Measurements from ENCODE around the gene BMP6. TPM values are rescaled to one million over a fixed set of nuclear protein-coding genes. Genes with fewer than 3 reads are reported as not detected.
A peak's percentile ranks its signal among the peaks of the same experiment; 100 is the strongest.

BMP6 gene
- total RNA-seq, 6 experiments from 2014 or later = 1.8 to 4.4 (median 2.6) TPM

DNA sequence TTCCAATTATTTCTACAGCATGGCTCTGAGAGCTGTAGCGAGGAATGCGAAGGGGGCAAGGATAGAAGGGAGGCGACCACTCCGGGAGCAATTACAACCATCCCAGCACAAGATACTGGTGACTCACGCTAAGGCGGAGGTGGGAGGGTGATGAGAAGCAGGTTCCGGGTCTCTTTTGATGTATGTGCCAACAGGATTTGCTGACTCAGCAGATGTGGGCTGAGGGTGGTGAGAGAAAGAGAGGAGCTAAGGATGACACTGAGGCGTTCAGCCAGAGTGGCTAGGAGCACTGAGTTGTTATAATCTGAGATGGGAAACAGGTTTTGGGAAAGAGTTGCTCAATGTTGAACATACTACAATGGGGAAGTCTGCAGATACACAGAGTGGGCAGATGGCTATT lies 194.0 kb downstream of the BMP6 start:
- ATAC-seq = no peak
- intact Hi-C loops (cut with DNase I) = no loop called here
- WGBS (ENCODE audit: insufficient coverage, low coverage, low lambda C conversion rate, missing lambda C conversion rate) = 70% methylated on average over 8 of the region's 8 CpGs
- H3K9me3 ChIP-seq = no peaks in the 10 kb centered on the region
- no peaks in the 10 kb centered on the region for H3K36me3 ChIP-seq
- TF ChIP-seq POLR2A (IDR thresholded peaks at IDR 0.05) = no peak
- TF ChIP-seq, protein P1, sequence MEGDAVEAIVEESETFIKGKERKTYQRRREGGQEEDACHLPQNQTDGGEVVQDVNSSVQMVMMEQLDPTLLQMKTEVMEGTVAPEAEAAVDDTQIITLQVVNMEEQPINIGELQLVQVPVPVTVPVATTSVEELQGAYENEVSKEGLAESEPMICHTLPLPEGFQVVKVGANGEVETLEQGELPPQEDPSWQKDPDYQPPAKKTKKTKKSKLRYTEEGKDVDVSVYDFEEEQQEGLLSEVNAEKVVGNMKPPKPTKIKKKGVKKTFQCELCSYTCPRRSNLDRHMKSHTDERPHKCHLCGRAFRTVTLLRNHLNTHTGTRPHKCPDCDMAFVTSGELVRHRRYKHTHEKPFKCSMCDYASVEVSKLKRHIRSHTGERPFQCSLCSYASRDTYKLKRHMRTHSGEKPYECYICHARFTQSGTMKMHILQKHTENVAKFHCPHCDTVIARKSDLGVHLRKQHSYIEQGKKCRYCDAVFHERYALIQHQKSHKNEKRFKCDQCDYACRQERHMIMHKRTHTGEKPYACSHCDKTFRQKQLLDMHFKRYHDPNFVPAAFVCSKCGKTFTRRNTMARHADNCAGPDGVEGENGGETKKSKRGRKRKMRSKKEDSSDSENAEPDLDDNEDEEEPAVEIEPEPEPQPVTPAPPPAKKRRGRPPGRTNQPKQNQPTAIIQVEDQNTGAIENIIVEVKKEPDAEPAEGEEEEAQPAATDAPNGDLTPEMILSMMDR (IDR thresholded peaks at IDR 0.05) = no peak
- no peak overlapping the region for H3K4me3 ChIP-seq
- no peaks in the 10 kb centered on the region for H3K27me3 ChIP-seq
- no peak for DNase-seq
- H3K27ac ChIP-seq = no peak overlapping the region
- no peaks in the 10 kb centered on the region for H3K4me1 ChIP-seq

DNA sequence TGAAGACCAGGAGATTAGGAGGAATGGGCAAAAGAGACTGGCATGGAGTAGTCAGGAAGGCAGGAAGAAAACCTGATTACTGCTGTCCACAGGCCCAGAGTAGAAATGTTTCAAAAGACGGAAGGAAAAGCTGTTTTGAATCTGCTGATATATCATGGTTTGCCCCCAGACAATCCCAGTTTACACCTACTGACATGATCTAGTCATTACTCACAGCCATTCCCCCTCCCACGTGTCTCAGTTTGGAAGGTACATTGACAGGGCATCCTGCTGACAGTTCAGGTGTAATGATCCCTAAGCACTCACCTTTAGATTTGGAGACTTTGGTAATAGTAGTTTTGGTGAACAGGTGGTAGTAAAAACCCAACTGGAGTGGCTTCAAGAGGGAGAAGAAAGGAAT lies 194.5 kb downstream of the BMP6 start:
- 58% methylated on average over 2 of the region's 2 CpGs for WGBS (ENCODE audit: insufficient coverage, low coverage, low lambda C conversion rate, missing lambda C conversion rate)
- Histone ChIP-seq H3K27ac (no peak overlapping the region), H3K36me3 (no peaks in the 10 kb centered on the region), H3K27me3 (no peaks in the 10 kb centered on the region), H3K4me3 (no peak overlapping the region), H3K4me1 (no peaks in the 10 kb centered on the region), H3K9me3 (no peaks in the 10 kb centered on the region)
- ATAC-seq (no peak), DNase-seq (no peak)
- TF ChIP-seq POLR2A (IDR thresholded peaks at IDR 0.05) = no peak
- TF ChIP-seq, protein P1 (IDR thresholded peaks at IDR 0.05) = no peak
- intact Hi-C loops (cut with DNase I) = no loop called here

DNA sequence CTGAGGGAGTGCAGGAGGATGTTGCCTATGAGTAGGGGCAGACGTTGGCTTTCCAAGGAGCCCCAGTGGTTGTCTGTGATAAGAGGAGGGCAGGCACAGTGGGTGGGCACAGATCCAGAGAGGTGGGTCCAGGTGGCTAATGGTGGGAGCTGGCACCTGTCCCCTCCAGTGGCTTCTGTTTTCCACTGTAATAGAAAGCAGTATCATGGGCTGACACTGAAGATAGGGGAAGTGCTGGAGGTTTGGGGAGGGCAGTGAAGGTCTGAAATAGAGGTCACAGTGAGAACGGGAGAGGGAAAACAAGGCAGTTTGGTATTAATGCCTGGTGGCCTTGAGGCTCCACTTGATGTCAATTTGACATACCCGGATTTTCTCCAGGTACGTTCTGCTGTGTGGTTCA lies 195.1 kb downstream of the BMP6 start:
- Histone ChIP-seq H3K27ac (no peak overlapping the region), H3K4me1 (no peaks in the 10 kb centered on the region), H3K9me3 (no peaks in the 10 kb centered on the region), H3K36me3 (no peaks in the 10 kb centered on the region), H3K4me3 (no peak overlapping the region), H3K27me3 (no peaks in the 10 kb centered on the region)
- TF ChIP-seq POLR2A (IDR thresholded peaks at IDR 0.05) = no peak
- TF ChIP-seq, protein P1 (IDR thresholded peaks at IDR 0.05) = no peak
- WGBS (ENCODE audit: insufficient coverage, low coverage, low lambda C conversion rate, missing lambda C conversion rate) = 73% methylated on average over 4 of the region's 4 CpGs
- ATAC-seq = no peak
- DNase-seq = no peak
- intact Hi-C loops (cut with DNase I) = no loop called here

DNA sequence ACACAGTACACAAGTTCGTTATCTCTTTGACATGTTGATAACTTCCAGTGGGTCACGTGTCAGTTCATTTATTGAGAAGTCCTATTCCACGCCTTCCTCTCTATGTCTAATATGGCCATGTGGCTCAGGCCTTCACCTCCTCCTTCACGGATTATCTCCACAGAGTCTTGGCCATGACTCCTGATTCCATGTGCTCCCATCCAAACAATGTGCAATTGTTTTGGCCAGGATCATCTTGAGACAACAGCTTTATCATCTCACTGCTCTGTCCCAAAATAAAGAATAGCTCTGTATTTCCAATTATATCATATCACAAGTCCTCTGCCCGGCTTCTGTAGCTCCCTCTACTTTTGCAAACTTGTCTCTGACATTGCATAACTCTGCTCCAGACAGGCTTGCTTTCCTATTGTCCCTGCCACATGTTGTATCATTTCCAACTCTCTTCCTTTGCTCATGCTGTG lies 195.8 kb downstream of the BMP6 start:
- peak in 3 of 4 donors; percentile 49 to 64 (median 60) for ATAC-seq
- Histone ChIP-seq H3K4me3 (no peak overlapping the region), H3K27me3 (no peaks in the 10 kb centered on the region), H3K4me1 (no peaks in the 10 kb centered on the region), H3K36me3 (no peaks in the 10 kb centered on the region), H3K9me3 (no peaks in the 10 kb centered on the region), H3K27ac (no peak overlapping the region)
- DNase-seq = no peak
- intact Hi-C loops (cut with DNase I) = no loop called here
- no peak for TF ChIP-seq POLR2A (IDR thresholded peaks at IDR 0.05)
- 50% methylated on average over 5 of the region's 5 CpGs for WGBS (ENCODE audit: insufficient coverage, low coverage, low lambda C conversion rate, missing lambda C conversion rate)

DNA sequence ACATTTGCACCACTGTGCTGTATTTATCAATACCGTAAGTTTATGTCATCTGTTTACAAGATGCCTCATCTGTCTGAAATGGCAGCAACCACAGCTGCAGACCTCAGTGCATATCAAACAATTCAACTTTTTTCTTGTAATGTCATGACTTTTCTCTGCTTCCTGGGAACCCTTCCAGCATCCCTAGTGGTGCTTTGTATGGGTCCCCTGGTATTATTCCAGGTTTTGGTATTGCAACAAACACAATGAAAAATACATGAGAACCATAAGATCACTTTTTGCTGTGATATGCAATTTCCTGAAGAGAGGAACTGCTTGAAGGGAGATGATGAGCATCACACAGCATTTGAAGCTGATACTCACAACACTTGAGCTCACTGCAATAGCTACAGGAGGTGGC lies 196.7 kb downstream of the BMP6 start:
- Histone ChIP-seq H3K36me3 (no peaks in the 10 kb centered on the region), H3K27me3 (no peaks in the 10 kb centered on the region), H3K27ac (no peak overlapping the region), H3K4me3 (no peak overlapping the region), H3K9me3 (no peaks in the 10 kb centered on the region), H3K4me1 (no peaks in the 10 kb centered on the region)
- intact Hi-C loops (cut with DNase I) = no loop called here
- TF ChIP-seq, protein P1 (IDR thresholded peaks at IDR 0.05) = no peak
- TF ChIP-seq POLR2A (IDR thresholded peaks at IDR 0.05) = no peak
- DNase-seq (no peak), ATAC-seq (no peak)
- WGBS (ENCODE audit: insufficient coverage, low coverage, low lambda C conversion rate, missing lambda C conversion rate) = 89% methylated on average over 1 of the region's 1 CpG
